ENCODE results near the gene RASGRF1.

DNA sequence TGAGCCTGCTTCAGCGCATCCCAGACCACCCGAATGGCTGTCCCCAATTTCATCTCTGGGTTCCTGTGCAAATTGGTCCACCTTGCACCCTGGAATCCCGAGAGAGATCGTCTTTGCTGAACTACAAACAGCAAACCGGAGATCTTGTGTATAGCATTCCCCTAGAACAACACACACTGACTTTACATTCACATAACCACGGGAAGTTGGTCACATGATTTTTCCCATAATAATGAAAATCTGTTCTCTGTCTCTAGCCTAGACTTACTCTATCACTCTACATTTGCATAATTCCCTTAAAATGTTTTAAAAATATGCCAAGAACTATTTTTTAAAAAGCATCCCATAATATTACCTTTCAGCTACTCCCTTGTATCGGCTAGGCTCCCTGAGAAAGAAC, 180.3 kb downstream of the RASGRF1 start:
- TF ChIP-seq CTCF (IDR thresholded peaks at IDR 0.05) (no peak), POLR2A (IDR thresholded peaks at IDR 0.05) (no peak)
